NCI-H510A (cell line): ENCODE measurements around the gene HSPG2.
"Not testable (repeated sequence)": the region's sequence is repeated elsewhere in the genome, so short reads cannot be mapped to it uniquely, and the experiment has no call there.

Experiments
- DNase-seq: peaks from one replicate; lab custom pipeline; 2025; lab: John Stamatoyannopoulos, UW

The HSPG2 gene

GRCh38 chr1:21912038-21912758 is 24.9 kb downstream of the HSPG2 start:
- DNase-seq: no peak

GRCh38 chr1:21911205-21912001 is 25.7 kb downstream of the HSPG2 start:
- no peak for DNase-seq

GRCh38 chr1:21910558-21911204 is 26.4 kb downstream of the HSPG2 start:
- no peak for DNase-seq

DNA sequence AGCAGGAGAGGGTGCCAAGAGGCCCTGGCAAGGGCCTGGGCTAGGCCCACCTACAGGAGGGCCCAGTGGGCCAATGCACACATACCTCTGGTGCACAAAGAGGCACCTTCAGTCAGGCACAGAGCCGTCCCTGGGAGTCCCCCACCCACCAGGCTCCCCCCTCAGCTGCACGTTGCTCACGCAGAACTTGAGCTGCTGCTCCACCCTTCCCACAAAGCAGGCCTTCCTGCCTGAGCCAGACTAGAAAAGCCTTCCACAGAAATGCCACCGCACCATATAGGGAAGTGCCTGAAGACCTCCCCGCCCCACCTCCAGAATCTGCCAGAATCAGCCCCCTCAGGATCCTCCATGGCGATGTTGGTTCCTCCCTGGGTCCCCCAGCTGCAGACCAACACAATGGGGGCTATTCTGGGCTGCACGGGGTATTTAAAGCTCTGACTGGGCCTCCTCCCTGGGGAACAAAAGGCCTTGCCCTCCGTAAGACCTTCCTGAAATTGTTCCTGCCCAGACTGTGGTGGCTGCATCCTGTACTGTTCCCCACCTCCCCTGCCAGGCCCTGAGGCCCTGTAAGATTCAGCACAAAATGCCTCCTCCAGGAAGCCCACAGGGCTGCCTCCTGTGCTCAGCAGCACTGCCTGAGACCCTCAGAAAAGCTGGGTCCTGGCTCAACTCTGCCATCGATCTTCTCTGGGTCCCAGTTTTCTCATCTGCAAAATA is 27.2 kb downstream of the HSPG2 start:
- DNase-seq: no peak

DNA sequence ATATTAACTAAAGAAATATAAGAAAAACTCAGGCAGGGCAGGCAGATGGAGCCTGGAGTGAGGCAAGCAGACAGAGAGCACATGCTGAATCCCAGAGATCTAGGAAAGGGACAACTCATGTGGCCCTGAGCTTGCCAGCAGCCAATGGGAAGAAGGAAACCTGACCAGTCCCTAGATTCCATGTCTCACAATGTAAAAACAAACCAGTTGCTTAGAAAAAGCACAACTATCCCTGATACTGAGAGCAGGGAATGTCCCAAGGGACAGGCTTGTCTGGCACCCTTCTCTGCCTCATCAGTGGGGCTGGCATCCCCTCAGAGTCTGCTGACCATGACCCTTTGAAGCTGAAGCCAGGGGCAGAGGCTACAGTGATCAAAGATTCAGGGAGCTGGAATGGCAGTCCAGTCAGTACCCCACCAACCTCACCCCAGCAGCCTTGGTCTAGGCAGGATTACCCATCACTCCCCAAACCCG is 27.8 kb downstream of the HSPG2 start:
- DNase-seq: no peak

GRCh38 chr1:21907737-21908534 is 29.2 kb downstream of the HSPG2 start:
- not testable (repeated sequence) for DNase-seq

DNA sequence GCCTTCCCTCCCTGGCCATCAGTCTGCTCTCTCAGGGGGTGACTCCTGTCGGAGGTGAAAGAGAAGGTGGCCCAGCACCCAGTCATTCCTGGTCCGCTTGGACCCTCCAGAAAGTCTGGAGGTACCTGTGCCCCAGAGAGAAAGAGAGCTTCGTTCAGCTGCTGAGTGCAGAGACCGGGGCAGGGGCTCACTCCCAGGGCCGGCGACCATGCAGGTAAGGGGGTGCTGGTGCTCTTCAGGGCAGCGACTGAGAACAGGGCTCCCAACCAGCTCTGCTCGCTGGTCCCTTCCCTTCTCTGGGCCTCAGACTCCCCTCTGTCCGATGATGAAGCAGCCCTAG is 30.1 kb downstream of the HSPG2 start:
- no peak for DNase-seq

DNA sequence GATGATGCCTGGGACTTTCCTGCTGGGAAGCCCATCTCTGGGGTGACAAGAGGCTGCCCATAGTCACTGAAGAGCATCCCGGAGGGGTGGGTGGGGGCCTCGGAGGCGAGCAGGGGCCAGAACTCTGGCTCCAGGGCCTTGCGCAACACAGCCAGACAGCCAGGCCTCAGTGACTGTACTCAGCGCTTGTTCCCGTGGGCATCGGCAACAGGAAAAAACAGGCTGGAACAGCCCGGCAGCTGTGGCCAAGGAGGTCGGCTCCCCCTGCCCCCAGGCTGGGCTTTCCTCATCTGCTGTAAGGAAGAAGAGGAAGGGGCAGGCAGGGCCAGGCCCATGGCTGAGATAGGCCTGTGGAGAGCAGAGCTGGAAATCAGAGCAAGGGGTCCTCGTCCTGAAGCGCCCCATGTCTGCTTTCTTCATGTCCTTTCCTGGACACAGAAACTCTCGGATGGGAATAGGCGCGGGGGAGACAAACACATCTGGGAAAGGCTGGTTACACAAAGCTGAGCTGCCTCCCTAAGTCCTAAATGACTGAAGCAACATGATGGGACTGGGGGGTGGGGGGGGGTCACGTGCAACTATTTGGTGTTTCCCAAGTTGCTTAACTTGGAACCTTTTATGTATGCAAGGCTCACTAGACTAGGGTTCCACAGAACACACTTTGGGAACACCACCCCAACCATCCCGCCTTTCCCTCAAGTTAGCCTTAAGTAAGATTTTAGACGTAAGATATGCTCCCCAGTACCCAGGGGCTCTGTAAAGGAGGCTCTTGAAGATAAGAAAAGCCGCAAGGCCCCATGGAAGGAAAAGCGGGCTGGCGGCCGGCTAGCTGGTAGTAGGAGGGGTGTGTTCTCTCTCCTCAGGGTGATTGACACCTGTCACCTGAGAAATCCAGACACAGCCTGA is 30.7 kb downstream of the HSPG2 start:
- DNase-seq: no peak

DNA sequence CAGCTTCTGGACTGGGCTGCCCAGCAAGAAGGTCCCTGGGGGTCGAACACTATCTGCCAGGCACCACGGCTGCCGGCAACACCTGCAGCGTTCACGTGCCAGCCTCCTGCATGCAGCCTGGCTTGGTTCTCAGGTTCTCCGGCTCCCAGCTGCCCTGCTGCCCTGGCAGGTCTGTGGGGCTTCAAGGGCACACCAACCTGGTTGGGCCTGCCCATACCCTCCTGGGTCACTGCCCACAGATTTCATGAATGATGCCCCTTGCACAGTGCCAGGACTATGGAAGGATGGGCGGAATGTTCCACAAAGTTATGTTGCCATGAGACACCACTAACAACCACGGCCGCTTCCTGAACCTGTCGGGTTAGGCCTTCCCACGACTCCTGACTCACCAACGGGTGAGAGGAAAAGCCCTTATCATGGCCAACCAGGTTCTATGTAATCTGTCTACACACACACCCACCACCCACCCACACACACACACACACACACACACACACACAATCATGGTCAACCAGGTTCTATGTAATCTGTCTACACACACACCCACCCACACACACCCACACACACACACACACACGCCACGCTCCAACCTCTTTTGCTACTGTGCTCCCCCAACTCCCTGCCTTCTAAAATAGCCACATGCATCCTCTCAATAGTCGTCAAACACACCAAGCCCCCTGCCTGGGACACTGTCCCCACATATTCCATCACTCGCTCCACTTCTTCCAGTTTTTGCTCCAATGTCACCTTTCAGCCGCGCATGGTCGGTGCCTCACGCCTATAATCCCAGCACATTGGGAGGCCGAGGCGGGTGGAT is 32.2 kb downstream of the HSPG2 start:
- no peak for DNase-seq

DNA sequence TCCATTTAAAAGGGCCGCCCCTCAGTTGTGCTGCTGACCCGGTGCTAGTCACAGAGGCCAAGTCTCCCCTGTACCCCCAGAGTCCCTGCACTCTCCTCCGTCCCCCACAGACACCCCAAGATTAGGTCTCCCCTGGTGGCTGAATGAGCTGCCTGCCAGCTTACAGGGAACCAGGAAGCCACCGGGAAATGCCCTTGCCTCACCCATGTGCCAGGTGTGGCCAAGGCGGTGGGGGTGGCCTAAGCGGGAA is 32.7 kb downstream of the HSPG2 start:
- no peak for DNase-seq

DNA sequence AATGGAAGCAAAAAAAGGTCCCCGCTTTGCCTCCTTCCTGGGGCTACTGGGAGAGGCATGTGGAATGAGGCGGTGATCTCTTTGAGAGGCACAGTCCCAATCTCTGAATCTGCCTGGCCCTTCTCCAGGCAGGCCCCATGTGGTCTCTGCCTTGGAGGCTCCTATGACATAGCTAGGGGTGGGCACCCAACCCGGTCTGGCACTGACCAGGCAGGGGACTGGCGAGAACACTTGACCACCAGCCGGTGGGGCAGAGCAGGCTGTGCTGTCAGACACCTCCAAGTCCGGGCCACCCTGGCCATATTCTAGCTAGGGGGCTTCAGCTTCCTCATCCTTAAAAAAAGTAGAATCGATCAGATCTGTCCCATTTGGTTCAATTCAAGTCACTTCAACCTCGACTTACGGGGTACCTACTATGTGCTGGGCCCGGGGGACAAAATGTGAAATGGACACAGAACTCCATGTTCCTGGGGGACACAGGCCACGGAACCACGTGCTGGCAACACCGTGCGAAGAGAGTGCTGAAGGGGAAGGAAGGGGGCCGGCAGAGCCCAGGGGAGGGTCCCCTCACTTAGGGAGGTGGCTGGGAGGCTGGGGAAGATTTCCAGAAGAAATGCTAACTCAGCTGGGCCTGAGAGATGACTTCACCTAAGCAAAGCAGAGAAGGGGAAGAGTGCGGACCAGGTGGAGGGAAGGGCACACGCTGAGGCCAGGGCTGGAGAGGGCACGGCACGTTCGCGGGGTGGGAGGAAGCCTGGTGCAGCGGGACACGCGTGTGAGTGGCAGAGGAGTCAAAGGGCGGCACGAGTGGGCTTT is 33.3 kb downstream of the HSPG2 start:
- DNase-seq: no peak

- no peak for DNase-seq
Measured at GRCh38 chr1:21902026-21903012, 34.8 kb downstream of the HSPG2 start.

DNA sequence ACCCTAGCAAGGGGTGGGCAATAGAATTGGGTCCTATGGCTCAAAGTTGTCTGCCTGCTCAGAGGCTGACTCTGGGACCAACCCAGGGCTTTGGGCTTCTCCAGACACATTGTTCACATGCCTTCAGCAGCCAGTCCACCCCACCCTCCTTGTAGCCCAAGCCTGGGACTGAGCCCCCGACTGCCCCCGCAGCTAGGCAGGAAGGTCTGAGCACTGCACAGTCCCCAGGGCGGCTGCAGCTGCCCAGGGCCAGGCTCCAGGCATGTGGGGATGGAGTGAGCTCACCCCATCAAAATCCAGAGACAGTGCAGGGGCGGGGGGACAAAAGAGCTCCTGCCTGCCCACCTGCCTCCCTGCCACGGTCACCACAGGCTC is 35.6 kb downstream of the HSPG2 start:
- no peak for DNase-seq

- DNase-seq: no peak
Measured at GRCh38 chr1:21900766-21901472, 36.2 kb downstream of the HSPG2 start.

DNA sequence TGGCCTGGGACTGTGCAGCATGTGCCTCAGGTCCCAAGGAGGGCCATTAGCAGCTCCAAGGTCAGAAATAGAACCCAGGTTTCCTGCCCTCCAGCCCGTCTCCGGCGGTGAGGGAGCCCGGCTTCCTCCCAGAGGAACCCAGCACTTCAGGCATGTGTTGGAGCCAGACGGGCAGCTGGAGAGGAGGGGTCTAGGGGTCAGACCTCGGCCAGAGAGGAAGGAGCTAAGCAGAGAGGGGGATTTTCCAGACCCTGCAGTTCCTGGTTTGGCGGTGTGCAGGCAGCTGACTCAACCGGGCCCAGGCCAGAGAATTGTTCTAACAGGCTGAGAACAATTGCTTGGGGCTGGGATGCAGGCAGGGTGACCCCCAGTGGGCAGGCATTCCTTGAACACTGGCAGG is 37.1 kb downstream of the HSPG2 start:
- no peak for DNase-seq

- no peak for DNase-seq
Measured at GRCh38 chr1:21899267-21899810, 37.8 kb downstream of the HSPG2 start.
